HUES48 (cell line): ENCODE data around the gene NTSR1.

Experiments
- H3K27ac ChIP-seq: one replicate; pipeline ENCODE4 v1.7.0; 2013; ENCODE audit warnings: low read depth, low read length, inconsistent platforms
- H3K27me3 ChIP-seq: 2 replicates; pipeline ENCODE4 v1.6.1; 2013; ENCODE audit warnings: mild to moderate bottlenecking, low read length; ENCODE audit not compliant: control insufficient read depth, insufficient read depth
- H3K36me3 ChIP-seq: 2 replicates; pipeline ENCODE4 v1.6.1; 2013; ENCODE audit warnings: low read length; ENCODE audit not compliant: control insufficient read depth, insufficient read depth
- H3K4me1 ChIP-seq: 2 replicates; pipeline ENCODE4 v1.6.1; 2013; ENCODE audit warnings: mild to moderate bottlenecking, low read length; ENCODE audit not compliant: control insufficient read depth, insufficient read depth
- H3K4me3 ChIP-seq: 2 replicates; pipeline ENCODE4 v1.5.1; 2013; ENCODE audit warnings: mild to moderate bottlenecking, low read depth, low read length
- H3K9ac ChIP-seq: 2 replicates; pipeline ENCODE4 v1.6.1; 2013; ENCODE audit warnings: mild to moderate bottlenecking, low read depth, low read length, moderate library complexity
- H3K9me3 ChIP-seq: 2 replicates; pipeline ENCODE4 v1.6.1; 2013; ENCODE audit warnings: low read length; ENCODE audit not compliant: control insufficient read depth, insufficient read depth

NTSR1 gene

GRCh38 chr20:62792940-62793756 is 84.5 kb downstream of the NTSR1 start:
- Histone ChIP-seq H3K27me3 (peaks cover 16% of the 10 kb centered on the region), H3K36me3 (peaks cover 4% of the 10 kb centered on the region; the same call in 1 of the 2 replicates), H3K9me3 (no peaks in the 10 kb centered on the region), H3K4me1 (no peaks in the 10 kb centered on the region; the same call in 1 of the 2 replicates), H3K4me3 (no peak overlapping the region), H3K9ac (no peak overlapping the region), H3K27ac (no peak overlapping the region)

- Histone ChIP-seq H3K9ac (no peak overlapping the region), H3K4me3 (peak overlapping the region; percentile 49), H3K27ac (peak overlapping the region; percentile 47)
Observed at GRCh38 chr20:62793757-62794006, 85.0 kb downstream of the NTSR1 start.

GRCh38 chr20:62794007-62794724 is 85.5 kb downstream of the NTSR1 start:
- Histone ChIP-seq H3K27me3 (peaks cover 16% of the 10 kb centered on the region), H3K36me3 (peaks cover 14% of the 10 kb centered on the region), H3K4me3 (peak overlapping the region; percentile 73), H3K9me3 (no peaks in the 10 kb centered on the region), H3K27ac (peak overlapping the region; percentile 47), H3K4me1 (no peaks in the 10 kb centered on the region; the same call in 1 of the 2 replicates), H3K9ac (no peak overlapping the region)

More at GRCh38 chr20:62793757-62794006, 85.0 kb downstream of the NTSR1 start:
- no peaks in the 10 kb centered on the region; the same call in 1 of the 2 replicates for H3K4me1 ChIP-seq
- H3K27me3 ChIP-seq = peaks cover 16% of the 10 kb centered on the region
- H3K36me3 ChIP-seq = peaks cover 9% of the 10 kb centered on the region
- no peaks in the 10 kb centered on the region for H3K9me3 ChIP-seq

- no peaks in the 10 kb centered on the region; the same call in 1 of the 2 replicates for H3K4me1 ChIP-seq
- no peak overlapping the region for H3K27ac ChIP-seq
- H3K27me3 ChIP-seq = peaks cover 16% of the 10 kb centered on the region
- peak overlapping the region; percentile 73 for H3K4me3 ChIP-seq
- H3K36me3 ChIP-seq = peaks cover 24% of the 10 kb centered on the region
- H3K9ac ChIP-seq = no peak overlapping the region
- H3K9me3 ChIP-seq = no peaks in the 10 kb centered on the region
Observed at GRCh38 chr20:62795023-62795761, 86.6 kb downstream of the NTSR1 start.

GRCh38 chr20:62796699-62797491 is 88.3 kb downstream of the NTSR1 start:
- Histone ChIP-seq H3K36me3 (peaks cover 35% of the 10 kb centered on the region), H3K27ac (peak overlapping the region; percentile 51), H3K27me3 (peaks cover 16% of the 10 kb centered on the region), H3K4me1 (no peaks in the 10 kb centered on the region; the same call in 1 of the 2 replicates), H3K9ac (no peak overlapping the region), H3K4me3 (peak overlapping the region; percentile 67), H3K9me3 (no peaks in the 10 kb centered on the region)

DNA sequence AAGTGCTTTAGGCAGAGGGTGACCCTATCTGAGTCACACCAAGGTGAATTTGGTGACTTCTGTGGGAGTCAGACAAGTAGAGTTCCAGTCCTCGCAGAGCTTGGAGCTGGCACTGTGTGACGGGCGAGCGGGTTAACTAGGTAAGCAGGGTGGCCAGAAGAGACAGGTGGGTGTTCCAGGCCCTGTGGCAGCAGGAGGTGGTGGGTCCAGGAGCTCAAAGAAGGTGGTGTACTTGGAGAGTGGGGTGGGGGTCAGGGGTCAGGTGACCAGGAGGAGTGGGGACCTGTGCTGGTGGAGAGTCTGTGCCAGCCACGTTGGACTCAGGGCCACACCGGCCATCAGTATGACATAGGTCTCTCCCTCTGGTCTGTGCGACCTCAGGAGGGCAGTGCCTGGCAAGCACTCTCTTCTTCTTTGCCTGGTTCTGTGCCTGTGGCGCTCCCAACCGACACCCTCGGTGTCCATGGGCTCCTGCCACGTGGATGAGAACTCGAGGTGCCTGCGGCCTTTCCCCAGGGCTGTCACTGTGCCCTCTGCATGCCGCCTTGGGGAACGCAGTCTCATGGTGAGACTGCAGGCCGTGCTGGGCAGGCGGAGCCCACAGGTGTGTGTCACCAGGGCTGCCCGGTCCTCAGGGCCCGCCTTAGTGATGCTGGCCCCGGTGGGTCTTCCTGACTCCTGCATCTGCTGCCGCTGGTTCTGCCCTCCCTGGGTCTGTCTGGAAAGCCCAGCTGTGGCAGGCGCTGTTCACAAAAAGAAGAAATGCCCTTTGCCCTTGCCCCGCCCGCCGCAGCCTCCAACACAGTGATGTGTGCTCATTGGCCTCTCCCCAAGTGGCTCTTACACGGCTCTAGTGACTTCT is 89.3 kb downstream of the NTSR1 start:
- Histone ChIP-seq H3K9me3 (no peaks in the 10 kb centered on the region), H3K9ac (no peak overlapping the region), H3K4me1 (no peaks in the 10 kb centered on the region; the same call in 1 of the 2 replicates), H3K27ac (no peak overlapping the region), H3K4me3 (no peak overlapping the region), H3K27me3 (peaks cover 16% of the 10 kb centered on the region), H3K36me3 (peaks cover 35% of the 10 kb centered on the region)

DNA sequence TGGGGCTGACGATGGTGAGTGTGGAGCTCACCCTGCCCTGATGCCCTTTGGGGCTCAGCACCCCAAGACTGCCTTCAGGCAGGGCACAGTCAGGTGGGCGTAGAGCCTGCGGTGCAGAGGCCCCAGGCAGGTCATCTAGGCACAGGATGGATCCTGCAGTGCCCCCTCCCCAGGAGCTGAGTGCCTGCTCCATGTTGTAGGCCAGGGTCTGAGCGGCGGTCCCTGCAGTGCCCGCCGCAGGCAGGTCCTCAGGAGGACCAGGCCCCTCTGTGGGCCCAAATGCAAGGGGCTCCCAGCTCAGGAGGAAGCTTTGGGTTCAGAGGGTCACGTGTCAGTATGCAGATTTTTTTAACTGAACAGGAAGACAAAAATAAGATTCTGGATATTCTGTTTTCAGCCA is 90.4 kb downstream of the NTSR1 start:
- Histone ChIP-seq H3K9me3 (no peaks in the 10 kb centered on the region), H3K27me3 (peaks cover 17% of the 10 kb centered on the region), H3K9ac (no peak overlapping the region), H3K4me3 (no peak overlapping the region), H3K27ac (no peak overlapping the region), H3K4me1 (no peaks in the 10 kb centered on the region), H3K36me3 (peaks cover 35% of the 10 kb centered on the region)

- H3K4me1 ChIP-seq = no peaks in the 10 kb centered on the region
- H3K9ac ChIP-seq = no peak overlapping the region
- H3K27me3 ChIP-seq = peaks cover 19% of the 10 kb centered on the region
- H3K36me3 ChIP-seq = peaks cover 35% of the 10 kb centered on the region
- H3K9me3 ChIP-seq = no peaks in the 10 kb centered on the region
- no peak overlapping the region for H3K4me3 ChIP-seq
- H3K27ac ChIP-seq = no peak overlapping the region
Observed at GRCh38 chr20:62799459-62799858, 90.8 kb downstream of the NTSR1 start.

- Histone ChIP-seq H3K9me3 (no peaks in the 10 kb centered on the region), H3K9ac (no peak overlapping the region), H3K4me3 (no peak overlapping the region), H3K27ac (no peak overlapping the region), H3K36me3 (peaks cover 35% of the 10 kb centered on the region), H3K4me1 (no peaks in the 10 kb centered on the region), H3K27me3 (peaks cover 15% of the 10 kb centered on the region)
Observed at GRCh38 chr20:62799873-62800272, 91.2 kb downstream of the NTSR1 start.
